Activated CD8-positive, alpha-beta memory T cell treated with anti-CD3 and anti-CD28 coated beads, Interleukin-2, amount 50 U/mL, for 1 hour (primary cell): Measurements from ENCODE around the gene SEZ6L.

Source experiments
- DNase-seq: peaks from one replicate; pipeline ENCODE4 v3.0.0-alpha.2; 2020; ENCODE audit errors: extremely low read depth

SEZ6L gene

DNA sequence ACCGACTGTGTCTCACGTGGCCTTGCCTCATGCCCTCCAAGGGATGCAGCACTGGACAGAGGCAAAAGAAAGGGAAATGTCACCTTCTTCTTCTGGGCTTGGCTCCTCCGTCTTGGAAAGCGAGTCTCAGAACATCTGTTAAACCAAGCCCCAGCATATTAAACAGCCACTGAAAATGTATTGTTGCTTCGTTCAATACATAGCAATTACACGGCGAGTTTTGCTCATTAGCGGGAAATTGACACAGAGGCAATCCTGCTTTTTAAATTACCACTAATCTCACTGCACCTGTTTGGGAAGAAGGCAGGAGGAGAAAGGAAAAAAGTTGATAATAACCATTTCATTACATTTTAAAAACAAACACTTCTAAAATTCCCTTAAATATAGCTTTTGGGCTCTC, 72.1 kb downstream of the SEZ6L start:
- DNase-seq: no peak

GRCh38 chr22:26245001-26245400, 75.7 kb downstream of the SEZ6L start:
- no peak for DNase-seq

- no peak for DNase-seq
Measured at GRCh38 chr22:26246552-26246951, 77.3 kb downstream of the SEZ6L start.

DNA sequence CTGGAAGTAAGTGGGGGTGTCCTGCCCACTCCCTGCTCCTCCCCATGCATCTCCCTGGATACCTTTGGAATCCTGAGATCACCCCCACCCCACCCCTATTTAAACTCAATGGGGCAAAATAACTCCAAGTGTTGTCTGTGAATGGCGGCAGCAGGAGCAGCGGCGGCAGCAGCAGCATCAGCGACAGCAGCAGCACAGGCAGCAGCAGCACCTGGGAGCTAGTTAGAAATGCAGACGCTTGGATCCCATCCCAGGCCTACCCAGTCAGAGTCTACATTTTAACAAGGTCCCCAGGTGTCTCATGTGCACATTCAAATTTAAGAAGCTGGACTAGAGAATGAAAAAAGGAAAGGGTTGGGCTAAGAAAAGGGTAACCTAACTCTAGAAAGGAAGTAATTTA, 82.6 kb downstream of the SEZ6L start:
- DNase-seq: no peak

GRCh38 chr22:26259510-26259909, 90.2 kb downstream of the SEZ6L start:
- no peak for DNase-seq

DNA sequence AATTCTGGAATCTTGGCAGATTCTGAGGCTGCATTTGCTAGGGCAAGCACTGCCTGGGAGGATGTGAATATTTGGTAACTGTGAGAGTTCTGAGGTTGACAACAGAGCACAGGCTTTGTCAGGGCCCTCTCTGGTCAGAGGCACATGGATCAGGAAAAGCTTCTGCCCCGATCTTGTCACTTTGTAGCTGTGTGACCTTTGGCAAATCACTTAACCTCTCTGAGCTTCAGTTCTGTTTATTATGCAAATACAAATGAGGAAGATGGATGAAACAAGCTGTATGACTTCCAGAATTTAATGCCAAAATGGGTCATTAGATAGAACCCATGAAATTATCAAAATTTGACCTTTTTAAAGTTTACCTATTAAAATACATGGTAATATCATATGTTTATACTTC, 94.9 kb downstream of the SEZ6L start:
- no peak for DNase-seq

DNA sequence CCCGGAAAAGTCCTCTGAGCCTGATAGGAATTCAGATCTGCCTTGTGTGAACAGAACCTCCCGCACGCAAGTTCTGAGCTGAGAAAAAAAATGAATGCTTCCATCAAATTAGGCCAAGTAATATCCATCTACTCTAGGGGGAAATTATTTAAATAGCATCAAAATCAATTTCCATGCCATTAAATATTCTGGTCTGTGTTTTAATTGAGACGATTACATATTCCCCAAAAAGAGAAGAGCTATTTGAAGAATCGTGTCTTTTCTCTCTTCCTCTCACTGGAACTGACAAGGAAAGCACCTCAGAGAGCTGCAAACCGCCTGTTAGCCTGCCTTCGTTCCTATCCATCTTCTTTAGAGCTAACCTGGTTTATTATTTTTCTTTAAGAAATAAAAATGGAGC, 96.0 kb downstream of the SEZ6L start:
- DNase-seq: no peak

DNA sequence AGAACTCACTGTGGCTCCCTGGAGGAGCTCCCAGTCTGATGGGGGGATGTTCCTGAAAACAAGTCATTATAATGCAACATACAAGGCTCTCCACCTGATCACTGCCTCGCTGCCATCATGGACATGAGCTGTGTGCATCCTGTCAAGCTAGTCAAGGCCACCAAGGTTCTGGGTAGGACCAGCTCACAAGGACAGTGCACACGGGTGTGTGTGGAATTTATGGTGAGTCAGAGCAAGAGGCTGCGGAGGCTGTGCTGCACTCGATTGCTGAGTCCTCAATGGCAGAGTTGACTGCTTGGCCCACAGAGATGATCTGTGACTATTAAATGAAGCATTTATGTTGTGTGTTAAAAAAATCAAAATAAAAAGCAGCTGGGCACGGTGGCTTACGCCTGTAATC, 96.6 kb downstream of the SEZ6L start:
- DNase-seq: no peak

DNA sequence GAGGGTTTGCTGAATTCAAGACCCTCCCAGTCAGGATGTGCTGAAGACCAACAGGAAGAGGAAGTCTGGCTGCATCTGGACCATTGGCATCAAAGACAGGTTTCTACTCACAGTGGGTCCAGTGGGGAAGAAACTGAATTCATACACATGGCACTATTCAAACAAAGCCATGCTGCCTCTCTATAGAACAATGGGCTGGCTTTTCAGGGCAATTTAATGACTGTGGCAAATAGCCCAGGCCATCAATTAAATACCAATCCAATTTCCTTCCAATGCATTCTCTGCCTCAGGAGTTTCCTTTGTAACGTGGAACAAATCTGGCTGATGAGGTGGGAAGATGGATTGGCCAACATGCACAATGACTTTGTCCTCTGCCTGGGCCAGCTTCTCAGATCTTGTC, 98.6 kb downstream of the SEZ6L start:
- DNase-seq: no peak

DNA sequence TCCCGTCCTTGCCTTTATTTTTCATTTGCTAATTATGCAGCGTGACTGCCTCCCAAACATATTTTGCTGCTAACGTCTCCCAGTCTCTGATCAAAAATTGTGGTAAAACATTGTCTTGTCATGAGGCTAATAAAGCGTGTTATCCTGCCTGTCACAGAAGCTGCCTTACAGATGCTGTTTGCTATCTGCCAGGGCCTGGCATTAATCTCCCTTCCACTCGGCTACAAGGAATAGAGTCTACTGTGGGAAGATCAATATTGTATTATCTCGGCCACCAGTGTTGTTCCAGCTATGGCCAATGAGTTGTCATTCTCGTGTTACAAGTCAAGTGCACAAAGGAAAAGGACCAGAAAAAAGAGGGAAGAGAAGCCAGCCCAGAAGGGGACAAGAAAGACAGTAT, 100.3 kb downstream of the SEZ6L start:
- DNase-seq: no peak

GRCh38 chr22:26271427-26271826, 102.2 kb downstream of the SEZ6L start:
- DNase-seq: no peak

DNA sequence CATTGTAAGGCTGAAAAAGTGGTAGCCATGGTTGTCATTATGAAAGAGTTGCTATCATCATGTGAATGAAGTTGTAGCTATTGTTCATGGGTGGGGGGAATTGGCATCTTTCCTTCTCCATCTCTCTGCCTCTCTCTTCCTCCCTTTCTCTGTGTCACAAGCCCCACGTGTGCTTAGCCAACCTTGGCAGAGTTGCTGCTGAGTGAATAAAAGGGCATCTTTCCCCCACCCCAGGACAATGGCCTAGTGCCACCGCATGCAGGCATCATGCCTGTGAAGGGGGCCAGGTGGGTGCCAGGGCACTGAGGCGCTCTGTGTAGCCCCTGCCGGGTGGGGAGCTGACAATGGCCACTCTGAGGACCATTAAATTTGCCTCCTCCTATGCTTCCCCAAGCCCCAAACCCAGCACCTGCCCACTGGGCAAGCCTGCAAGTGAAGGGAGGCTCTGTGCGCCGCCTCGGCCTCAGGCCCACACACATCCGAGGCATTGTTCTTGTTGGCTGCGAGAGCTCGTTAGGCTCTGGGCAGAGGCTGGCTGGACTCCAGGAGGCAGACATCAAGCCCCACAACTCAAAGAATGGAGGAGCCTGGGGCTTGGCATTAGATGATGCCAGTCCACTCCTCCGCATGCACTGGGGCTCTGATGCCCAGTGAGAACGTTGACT, 103.9 kb downstream of the SEZ6L start:
- DNase-seq: no peak

DNA sequence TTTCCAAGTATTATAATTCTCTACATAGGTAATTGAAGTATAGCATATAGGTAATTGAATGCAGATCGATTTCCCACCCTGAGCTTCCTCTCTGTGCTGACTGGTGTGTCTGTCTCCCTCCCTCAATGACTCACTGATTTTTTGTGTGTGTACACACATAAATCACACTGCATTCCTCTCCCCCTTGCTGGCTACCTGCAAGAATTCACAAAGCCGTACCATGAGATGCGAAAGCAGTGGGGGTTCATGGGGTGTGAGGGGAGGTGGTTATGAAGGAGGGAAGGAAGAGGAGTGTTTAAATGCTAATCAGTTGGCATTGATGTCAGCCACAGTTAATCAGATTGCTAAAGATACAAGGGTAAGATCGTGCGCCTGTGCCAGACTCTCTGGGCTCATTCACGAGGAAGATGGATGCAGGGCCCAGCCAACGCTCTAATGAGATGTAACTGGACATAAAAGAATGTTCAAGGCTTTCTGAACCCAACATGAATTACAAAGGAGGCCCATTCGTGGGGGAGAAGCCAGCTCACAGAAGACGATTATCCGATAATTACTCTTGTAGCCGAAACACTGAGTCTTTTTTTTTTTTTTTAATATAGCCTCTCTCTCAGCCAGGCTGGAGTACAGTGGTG, 107.4 kb downstream of the SEZ6L start:
- no peak for DNase-seq

DNA sequence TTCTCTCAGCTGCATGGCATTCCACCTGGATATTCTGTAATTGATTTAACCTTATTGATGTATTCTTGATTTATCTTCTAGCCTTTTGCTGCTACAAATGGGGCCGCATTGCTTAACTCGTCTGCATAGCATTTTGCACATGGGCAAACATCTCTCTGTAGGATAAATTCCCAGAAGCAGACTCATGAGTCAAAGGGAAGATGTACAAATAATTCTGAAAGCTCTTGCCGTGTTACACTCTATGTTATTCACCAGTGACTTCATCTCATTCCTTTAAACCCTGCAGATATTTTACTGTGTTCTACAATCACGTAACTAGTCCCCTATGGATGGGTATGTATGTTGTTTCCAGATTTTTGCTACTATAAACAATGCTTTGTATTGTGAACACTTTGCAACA, 112.7 kb downstream of the SEZ6L start:
- no peak for DNase-seq

DNA sequence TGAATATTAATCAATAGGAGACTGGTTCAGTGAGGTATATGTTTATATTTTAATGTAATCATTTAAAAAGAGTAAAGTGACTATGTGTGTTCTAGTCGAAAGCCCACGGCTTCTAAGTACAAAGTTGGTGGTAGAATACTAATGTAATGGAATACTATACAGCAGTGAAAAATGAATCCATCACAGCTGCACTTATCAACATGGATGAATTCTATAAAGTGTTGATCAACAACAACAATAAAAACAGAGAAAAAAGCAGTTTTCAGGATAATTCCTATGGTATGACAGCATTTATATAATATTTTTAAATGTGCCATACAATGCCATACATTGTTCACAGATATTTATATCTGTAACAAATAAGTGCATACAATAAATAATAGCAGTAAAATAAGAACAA, 114.1 kb downstream of the SEZ6L start:
- DNase-seq: no peak

- DNase-seq: no peak
Measured at GRCh38 chr22:26285632-26286031, 116.4 kb downstream of the SEZ6L start.

DNA sequence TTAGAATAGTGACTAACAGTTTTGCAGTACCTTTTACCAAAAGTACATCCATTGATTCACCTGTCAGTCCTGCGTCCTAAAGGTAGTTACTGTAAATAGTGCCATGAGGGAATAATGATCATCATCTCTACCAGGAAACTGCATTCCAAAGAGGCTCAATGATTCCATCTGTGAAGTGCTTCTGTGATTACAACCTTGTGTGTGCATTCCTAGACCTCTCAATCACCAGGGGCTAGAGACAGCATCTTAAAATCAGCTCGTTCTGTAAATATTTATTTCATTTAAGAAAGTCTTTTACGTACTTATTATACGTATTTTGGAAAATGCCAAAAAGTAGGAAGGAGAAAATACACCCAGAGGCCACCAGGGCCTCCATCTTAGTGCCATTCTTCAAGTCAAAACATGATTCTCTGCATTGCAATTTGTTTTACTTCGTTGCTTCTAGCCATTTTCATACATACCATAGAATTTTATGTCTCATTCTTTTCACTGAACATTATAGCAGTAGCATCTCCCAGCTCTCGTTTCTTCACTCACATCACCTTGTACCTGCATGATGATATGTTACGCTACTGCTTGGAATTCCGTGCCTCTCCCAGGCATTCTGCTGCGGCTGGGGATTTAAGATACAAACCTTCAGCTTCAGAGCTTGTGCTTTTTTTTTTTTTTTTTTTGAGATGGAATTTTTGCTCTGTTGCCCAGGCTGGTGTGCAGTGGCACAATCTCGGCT, 117.0 kb downstream of the SEZ6L start:
- no peak for DNase-seq

DNA sequence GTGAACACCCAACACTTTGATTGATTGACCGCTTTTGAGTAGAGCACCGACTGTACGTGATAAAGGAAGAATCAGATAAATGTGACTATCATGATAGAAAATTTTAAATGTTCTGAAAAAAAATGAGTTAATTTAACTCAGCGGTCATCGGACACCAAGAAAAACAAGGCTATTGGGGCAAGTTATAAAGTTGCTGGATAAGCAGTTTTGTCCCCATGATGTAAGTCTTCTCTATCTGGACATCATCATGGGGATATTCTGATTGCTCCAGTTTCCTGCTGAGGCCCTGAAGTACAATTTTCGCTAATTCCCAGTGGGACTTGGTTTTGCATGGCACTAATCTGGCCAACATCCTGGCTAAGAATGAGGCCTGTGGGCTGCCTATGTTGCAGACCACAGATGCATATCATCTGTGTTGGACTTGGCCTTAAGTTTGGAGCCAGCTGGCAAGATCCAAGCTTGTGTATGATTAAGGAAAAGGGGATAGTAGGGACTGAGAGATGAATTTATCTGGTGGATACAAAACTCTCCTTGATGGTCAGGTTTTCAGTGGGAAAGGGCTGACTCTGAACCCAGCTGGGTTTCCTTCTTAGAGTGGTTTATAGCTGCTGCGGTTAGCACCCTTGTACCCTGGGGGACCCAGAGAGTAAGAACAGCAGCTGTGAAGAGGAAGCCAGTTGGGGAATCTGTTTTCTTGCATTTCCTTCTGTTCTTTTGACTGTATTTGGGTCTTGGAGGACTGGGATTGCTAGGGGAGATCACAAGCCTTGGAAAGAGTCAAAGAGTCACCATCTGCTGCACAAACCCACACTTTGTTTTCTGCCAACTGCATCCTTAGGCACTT, 118.3 kb downstream of the SEZ6L start:
- no peak for DNase-seq

- DNase-seq: no peak
Measured at GRCh38 chr22:26289611-26290101, 120.4 kb downstream of the SEZ6L start.

DNA sequence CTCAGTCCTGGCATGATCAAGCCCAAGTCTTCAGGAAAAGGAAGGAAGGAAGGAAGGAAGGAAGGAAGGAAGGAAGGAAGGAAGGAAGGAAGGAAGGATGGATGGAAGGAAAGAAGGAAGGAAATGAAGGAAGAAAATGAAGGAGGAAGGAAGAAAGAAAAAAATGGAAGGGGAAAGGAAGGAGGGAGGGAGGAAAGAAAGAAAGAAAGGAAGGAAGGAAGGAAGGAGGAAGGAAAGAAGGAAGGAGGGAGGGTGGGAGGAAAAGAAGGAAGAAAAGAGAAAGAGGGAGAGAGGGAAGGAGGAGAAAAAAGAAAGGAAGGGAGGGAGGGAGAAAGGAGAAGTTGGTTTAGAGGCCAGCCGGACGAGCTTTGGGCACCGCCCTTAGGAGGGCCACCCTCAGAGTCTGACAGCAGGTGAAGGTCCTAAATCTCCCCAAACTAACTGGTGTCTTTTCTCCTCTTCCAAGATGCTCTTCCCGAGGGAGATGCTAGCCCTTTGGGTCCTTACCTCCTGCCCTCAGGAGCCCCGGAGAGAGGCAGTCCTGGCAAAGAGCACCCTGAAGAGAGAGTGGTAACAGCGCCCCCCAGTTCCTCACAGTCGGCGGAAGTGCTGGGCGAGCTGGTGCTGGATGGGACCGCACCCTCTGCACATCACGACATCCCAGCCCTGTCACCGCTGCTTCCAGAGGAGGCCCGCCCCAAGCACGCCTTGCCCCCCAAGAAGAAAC, 122.8 kb downstream of the SEZ6L start:
- DNase-seq: no peak

GRCh38 chr22:26292667-26292995, 123.4 kb downstream of the SEZ6L start:
- no peak for DNase-seq
